Inferior parietal cortex (tissue), 1 donor: ENCODE results near the gene MUC5AC.
"Not testable (repeated sequence)": the region's sequence is repeated elsewhere in the genome, so short reads cannot be mapped to it uniquely, and the experiment has no call there.

Experiments
- DNase-seq: peaks from one replicate; pipeline ENCODE4 v3.0.0-alpha.2; 2016; ENCODE audit errors: extremely low spot score

MUC5AC gene

GRCh38 chr11:1162491-1163311, 4.9 kb downstream of the MUC5AC start:
- no peak for DNase-seq

GRCh38 chr11:1163321-1163910, 5.7 kb downstream of the MUC5AC start:
- DNase-seq = no peak

- no peak for DNase-seq
Measured at GRCh38 chr11:1163911-1164735, 6.4 kb downstream of the MUC5AC start.

- not testable (repeated sequence) for DNase-seq
Measured at GRCh38 chr11:1164779-1165255, 7.1 kb downstream of the MUC5AC start.

- no peak for DNase-seq
Measured at GRCh38 chr11:1165256-1166041, 7.7 kb downstream of the MUC5AC start.

- no peak for DNase-seq
Measured at GRCh38 chr11:1167256-1167655, 9.5 kb downstream of the MUC5AC start.

- no peak for DNase-seq
Measured at GRCh38 chr11:1167751-1168231, 10.0 kb downstream of the MUC5AC start.

- no peak for DNase-seq
Measured at GRCh38 chr11:1168256-1168655, 10.5 kb downstream of the MUC5AC start.

GRCh38 chr11:1168721-1169161, 11.0 kb downstream of the MUC5AC start:
- DNase-seq = no peak

GRCh38 chr11:1171223-1171984, 13.7 kb downstream of the MUC5AC start:
- DNase-seq = no peak

GRCh38 chr11:1171985-1172728, 14.4 kb downstream of the MUC5AC start:
- DNase-seq = no peak

- DNase-seq = no peak
Measured at GRCh38 chr11:1172729-1173117, 15.0 kb downstream of the MUC5AC start.

- not testable (repeated sequence) for DNase-seq
Measured at GRCh38 chr11:1173396-1173795, 15.6 kb downstream of the MUC5AC start.

- DNase-seq = no peak
Measured at GRCh38 chr11:1174441-1175370, 17.0 kb downstream of the MUC5AC start.

GRCh38 chr11:1175461-1176223, 17.9 kb downstream of the MUC5AC start:
- DNase-seq = no peak

- no peak for DNase-seq
Measured at GRCh38 chr11:1176224-1177019, 18.7 kb downstream of the MUC5AC start.
